ENCODE measurements around the gene ACTA1.

DNA sequence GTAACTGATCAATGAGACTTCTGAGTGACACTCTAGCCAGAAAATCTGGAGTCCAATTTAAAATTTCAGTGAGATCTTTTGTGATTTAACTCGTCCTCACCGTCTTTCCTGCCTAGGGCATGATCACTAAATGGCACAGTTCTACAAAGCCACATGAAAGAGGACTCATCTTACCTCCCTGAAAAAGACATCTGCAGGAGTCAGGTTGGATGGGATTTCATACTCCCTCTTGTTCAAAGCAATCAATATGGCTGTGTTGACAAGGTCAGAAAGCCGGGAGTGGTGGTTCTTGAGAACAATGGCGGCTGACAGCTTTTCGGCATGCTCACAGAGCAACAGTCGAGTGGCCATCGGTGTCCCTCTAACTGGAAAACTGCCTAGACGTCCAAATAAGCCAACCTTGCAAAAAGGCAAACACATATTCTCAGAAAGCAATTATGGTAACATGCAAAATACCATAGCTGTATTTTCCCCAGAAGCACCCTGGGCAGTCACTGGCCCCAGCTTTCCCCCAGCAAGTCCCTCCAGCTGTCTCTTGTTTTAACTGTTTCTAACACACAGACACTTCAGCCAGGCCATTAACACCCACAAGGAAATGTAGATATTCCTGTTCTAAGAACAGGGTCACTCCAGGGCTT is 36.6 kb upstream of the ACTA1 start:
- TF ChIP-seq, protein P1, sequence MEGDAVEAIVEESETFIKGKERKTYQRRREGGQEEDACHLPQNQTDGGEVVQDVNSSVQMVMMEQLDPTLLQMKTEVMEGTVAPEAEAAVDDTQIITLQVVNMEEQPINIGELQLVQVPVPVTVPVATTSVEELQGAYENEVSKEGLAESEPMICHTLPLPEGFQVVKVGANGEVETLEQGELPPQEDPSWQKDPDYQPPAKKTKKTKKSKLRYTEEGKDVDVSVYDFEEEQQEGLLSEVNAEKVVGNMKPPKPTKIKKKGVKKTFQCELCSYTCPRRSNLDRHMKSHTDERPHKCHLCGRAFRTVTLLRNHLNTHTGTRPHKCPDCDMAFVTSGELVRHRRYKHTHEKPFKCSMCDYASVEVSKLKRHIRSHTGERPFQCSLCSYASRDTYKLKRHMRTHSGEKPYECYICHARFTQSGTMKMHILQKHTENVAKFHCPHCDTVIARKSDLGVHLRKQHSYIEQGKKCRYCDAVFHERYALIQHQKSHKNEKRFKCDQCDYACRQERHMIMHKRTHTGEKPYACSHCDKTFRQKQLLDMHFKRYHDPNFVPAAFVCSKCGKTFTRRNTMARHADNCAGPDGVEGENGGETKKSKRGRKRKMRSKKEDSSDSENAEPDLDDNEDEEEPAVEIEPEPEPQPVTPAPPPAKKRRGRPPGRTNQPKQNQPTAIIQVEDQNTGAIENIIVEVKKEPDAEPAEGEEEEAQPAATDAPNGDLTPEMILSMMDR (IDR thresholded peaks at IDR 0.05 in 2 of 3, conservative IDR thresholded peaks at IDR 0.05 in 1 of 3; ENCODE audit: control insufficient read depth in 2 of 3, extremely low read depth in 1 of 3, insufficient read depth in 1 of 3, low read depth in 3 of 3, low read length in 3 of 3) = no peak
- TF ChIP-seq SMC3 (IDR thresholded peaks at IDR 0.05; ENCODE audit: borderline replicate concordance, low read length) = no peak
- no peak for TF ChIP-seq POLR2AphosphoS5 (IDR thresholded peaks at IDR 0.05; ENCODE audit: low read length)

All from GM12878 (cell line).